NCI-H146 treated with DMSO at 0.1 percent for 48 hours (cell line): ENCODE measurements around the gene WT1.

ENCODE experiments used
- DNase-seq: peaks from one replicate; lab custom pipeline; 2025; ENCODE audit not compliant: unreplicated experiment; lab: John Stamatoyannopoulos, UW

The WT1 gene

GRCh38 chr11:32438866-32439489 is 3.6 kb upstream of the WT1 start:
- DNase-seq = no peak

- no peak for DNase-seq
Observed at GRCh38 chr11:32438346-32438865, 3.1 kb upstream of the WT1 start.

GRCh38 chr11:32437495-32438345 is 2.4 kb upstream of the WT1 start:
- DNase-seq = no peak

GRCh38 chr11:32436751-32437494 is 1.6 kb upstream of the WT1 start:
- no peak for DNase-seq

GRCh38 chr11:32435942-32436750 is 807 bp upstream of the WT1 start:
- no peak for DNase-seq

- no peak for DNase-seq
Observed at GRCh38 chr11:32435152-32435480, 223 bp downstream of the WT1 start.

GRCh38 chr11:32434356-32435151 is 785 bp downstream of the WT1 start:
- DNase-seq = no peak

- no peak for DNase-seq
Observed at GRCh38 chr11:32433914-32434355, 1.4 kb downstream of the WT1 start.

- DNase-seq = no peak
Observed at GRCh38 chr11:32433101-32433913, 2.0 kb downstream of the WT1 start.

GRCh38 chr11:32432565-32432964 is 2.8 kb downstream of the WT1 start:
- DNase-seq = no peak

GRCh38 chr11:32430568-32431381 is 4.6 kb downstream of the WT1 start:
- DNase-seq = no peak

GRCh38 chr11:32429477-32429876 is 5.9 kb downstream of the WT1 start:
- DNase-seq = no peak

GRCh38 chr11:32428665-32429303 is 6.6 kb downstream of the WT1 start:
- no peak for DNase-seq

- DNase-seq = no peak
Observed at GRCh38 chr11:32427935-32428664, 7.2 kb downstream of the WT1 start.

GRCh38 chr11:32427616-32427934 is 7.8 kb downstream of the WT1 start:
- DNase-seq = no peak

GRCh38 chr11:32426819-32427615 is 8.3 kb downstream of the WT1 start:
- no peak for DNase-seq

- no peak for DNase-seq
Observed at GRCh38 chr11:32426192-32426591, 9.1 kb downstream of the WT1 start.
